Ascending aorta (tissue), 2 donors: ENCODE measurements around the gene RPP30. TPM values are rescaled to one million over a fixed set of nuclear protein-coding genes. Genes with fewer than 3 reads are reported as not detected.
"Not testable (repeated sequence)": the region's sequence is repeated elsewhere in the genome, so short reads cannot be mapped to it uniquely, and the experiment has no call there.

Source experiments
- DNase-seq, 2 donors: peaks; one replicate each; pipeline ENCODE4 v3.0.0-alpha.2; 2019; ENCODE audit warnings: low spot score in 2 of 2
- H3K27ac ChIP-seq, 2 donors: fragments of 200-600 bp; sonication (generic); one replicate each; pipeline ENCODE4 v1.5.1; 2016 to 2017; ENCODE audit warnings: mild to moderate bottlenecking in 1 of 2
- H3K27me3 ChIP-seq: fragments of 200-600 bp; sonication (generic); one replicate; pipeline ENCODE4 v1.5.1; 2017
- H3K36me3 ChIP-seq, 2 donors: fragments of 200-600 bp; sonication (generic); one replicate each; pipeline ENCODE4 v1.5.1; 2016
- H3K4me1 ChIP-seq, 2 donors: fragments of 200-600 bp; sonication (generic); one replicate each; pipeline ENCODE4 v1.5.1; 2016 to 2017; ENCODE audit warnings: mild to moderate bottlenecking in 1 of 2
- H3K4me3 ChIP-seq, 2 donors: fragments of 200-600 bp; sonication (generic); one replicate each; pipeline ENCODE4 v1.5.1; 2016 to 2017; ENCODE audit warnings: mild to moderate bottlenecking in 1 of 2
- H3K9me3 ChIP-seq, 2 donors: fragments of 200-600 bp; sonication (generic); one replicate each; pipeline ENCODE4 v1.5.1; 2016
- intact Hi-C: fragments of 100-400 bp; cut with DNase I; formaldehyde crosslinking; loops from one replicate; pipeline ENCODE4 v1.15.1; 2023
- total RNA-seq: library from RNA; depleted of rRNA; stranded (reverse); fragments of >200 nt; gene quantifications from one replicate; pipeline ENCODE4 v1.1.0, GENCODE V29; 2016
- TF ChIP-seq, protein P1 (sequence below), 3 experiments: fragments of 200-600 bp in 2 of 3; fragments of 450-650 bp in 1 of 3; sonication (generic) in 2 of 3; IDR thresholded peaks; one replicate each; pipeline ENCODE4 v1.5.1; 2016 to 2019; ENCODE audit warnings: antibody characterized with exemption in 3 of 3, mild to moderate bottlenecking in 1 of 3, moderate library complexity in 1 of 3

Gene RPP30
- total RNA-seq, 1 donor from 2014 or later, result 141 TPM

DNA sequence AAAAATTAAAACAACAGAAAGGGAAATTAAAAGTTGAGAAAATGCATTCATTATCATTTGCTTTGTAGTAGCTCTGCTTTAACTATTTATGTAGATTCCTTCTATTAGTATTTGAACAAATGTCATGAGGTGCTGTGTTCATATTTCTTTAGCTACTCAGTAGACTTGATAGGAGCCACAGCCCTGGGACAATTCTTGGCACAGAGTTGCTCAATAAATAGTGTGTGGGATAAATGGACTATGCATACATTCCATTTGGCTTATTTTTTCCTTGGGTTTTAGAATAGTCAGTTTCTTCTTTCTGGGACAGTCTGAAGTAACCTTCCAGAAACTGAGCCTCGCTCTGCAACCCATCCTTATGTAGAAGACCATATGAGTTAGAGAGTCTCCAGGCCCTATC is 13.4 kb downstream of the RPP30 start:
- H3K27ac ChIP-seq, result no peak overlapping the region
- H3K9me3 ChIP-seq, result no peaks in the 10 kb centered on the region
- H3K4me3 ChIP-seq, result no peak overlapping the region
- intact Hi-C loops, result no loop called here
- no peaks in the 10 kb centered on the region for H3K4me1 ChIP-seq
- TF ChIP-seq, protein P1, sequence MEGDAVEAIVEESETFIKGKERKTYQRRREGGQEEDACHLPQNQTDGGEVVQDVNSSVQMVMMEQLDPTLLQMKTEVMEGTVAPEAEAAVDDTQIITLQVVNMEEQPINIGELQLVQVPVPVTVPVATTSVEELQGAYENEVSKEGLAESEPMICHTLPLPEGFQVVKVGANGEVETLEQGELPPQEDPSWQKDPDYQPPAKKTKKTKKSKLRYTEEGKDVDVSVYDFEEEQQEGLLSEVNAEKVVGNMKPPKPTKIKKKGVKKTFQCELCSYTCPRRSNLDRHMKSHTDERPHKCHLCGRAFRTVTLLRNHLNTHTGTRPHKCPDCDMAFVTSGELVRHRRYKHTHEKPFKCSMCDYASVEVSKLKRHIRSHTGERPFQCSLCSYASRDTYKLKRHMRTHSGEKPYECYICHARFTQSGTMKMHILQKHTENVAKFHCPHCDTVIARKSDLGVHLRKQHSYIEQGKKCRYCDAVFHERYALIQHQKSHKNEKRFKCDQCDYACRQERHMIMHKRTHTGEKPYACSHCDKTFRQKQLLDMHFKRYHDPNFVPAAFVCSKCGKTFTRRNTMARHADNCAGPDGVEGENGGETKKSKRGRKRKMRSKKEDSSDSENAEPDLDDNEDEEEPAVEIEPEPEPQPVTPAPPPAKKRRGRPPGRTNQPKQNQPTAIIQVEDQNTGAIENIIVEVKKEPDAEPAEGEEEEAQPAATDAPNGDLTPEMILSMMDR (IDR thresholded peaks at IDR 0.05), result no peak
- no peaks in the 10 kb centered on the region for H3K27me3 ChIP-seq
- DNase-seq, result no peak
- peaks cover 44 to 61% of the 10 kb centered on the region in 2 donors for H3K36me3 ChIP-seq

DNA sequence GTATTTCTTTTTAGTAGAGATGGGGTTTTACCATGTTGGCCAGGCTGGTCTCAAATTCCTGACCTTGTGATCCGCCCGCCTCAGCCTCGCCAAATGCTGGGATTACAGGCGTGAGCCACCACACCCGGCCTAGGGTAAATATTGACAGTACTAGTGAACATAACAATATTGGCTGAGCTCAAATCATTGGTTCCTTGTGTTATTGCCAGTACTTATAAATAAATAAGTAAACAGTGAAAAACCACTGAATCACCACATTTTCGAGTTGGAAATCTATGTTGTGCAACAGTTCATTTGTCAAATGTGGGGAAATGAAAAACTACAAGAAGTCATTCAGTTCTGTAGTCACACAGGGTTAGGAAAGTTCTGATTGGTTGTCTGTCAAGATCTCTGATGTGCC is 15.8 kb downstream of the RPP30 start:
- H3K4me1 ChIP-seq, result no peaks in the 10 kb centered on the region
- no peak overlapping the region for H3K27ac ChIP-seq
- H3K4me3 ChIP-seq, result no peak overlapping the region
- H3K36me3 ChIP-seq, result peaks cover 43 to 69% of the 10 kb centered on the region in 2 donors
- no peaks in the 10 kb centered on the region for H3K9me3 ChIP-seq
- DNase-seq, result no peak
- intact Hi-C loops, result no loop called here
- TF ChIP-seq, protein P1 (IDR thresholded peaks at IDR 0.05), result no peak
- no peaks in the 10 kb centered on the region for H3K27me3 ChIP-seq

DNA sequence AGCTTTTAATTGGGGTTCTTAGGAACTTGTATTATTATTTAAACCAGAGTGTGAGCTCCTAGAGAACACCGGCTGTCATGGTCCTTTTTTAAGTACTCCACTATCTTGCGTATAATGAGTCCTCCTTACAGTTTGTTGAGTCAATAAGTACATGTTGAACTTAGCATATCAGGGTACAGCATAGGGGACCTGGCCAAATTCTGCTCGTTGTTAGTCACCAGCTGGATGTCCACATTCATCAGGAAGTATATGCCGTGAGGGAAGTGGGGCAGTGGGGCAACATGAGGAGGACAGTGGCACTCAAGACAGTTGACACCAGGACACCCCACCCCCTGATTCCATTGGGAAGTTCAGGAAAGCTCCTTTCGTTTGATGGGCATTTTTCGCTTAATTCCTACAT is 16.6 kb downstream of the RPP30 start:
- peaks cover 48 to 77% of the 10 kb centered on the region in 2 donors for H3K36me3 ChIP-seq

DNA sequence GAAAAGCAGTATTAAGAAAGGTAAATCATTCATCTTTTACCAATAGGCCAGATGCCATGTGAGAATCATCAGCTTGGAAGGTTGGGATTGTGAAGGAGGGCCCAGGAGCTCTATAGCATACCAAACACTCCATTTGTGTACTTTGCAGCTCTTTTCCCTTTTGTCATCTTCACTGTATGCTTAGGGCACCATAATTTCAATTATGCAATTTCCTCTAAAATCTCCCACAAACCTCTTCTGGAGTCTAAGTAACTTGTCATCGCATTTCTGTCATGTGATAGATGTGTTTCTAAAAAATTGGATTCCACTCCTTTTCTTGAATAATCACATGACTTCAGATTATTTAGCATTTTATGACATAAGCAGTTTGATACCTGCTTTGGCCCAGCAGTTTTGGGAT is 17.9 kb downstream of the RPP30 start:
- no peaks in the 10 kb centered on the region for H3K27me3 ChIP-seq
- no peak overlapping the region for H3K4me3 ChIP-seq
- H3K9me3 ChIP-seq, result no peaks in the 10 kb centered on the region
- TF ChIP-seq, protein P1 (IDR thresholded peaks at IDR 0.05), result no peak
- H3K27ac ChIP-seq, result no peak overlapping the region
- no peak for DNase-seq
- H3K36me3 ChIP-seq, result peaks cover 54 to 76% of the 10 kb centered on the region in 2 donors
- intact Hi-C loops, result no loop called here
- H3K4me1 ChIP-seq, result no peaks in the 10 kb centered on the region

More for the DNA sequence above, 16.6 kb downstream of the RPP30 start:
- intact Hi-C loops, result no loop called here
- no peaks in the 10 kb centered on the region for H3K4me1 ChIP-seq
- no peaks in the 10 kb centered on the region for H3K9me3 ChIP-seq
- no peak overlapping the region for H3K4me3 ChIP-seq
- H3K27ac ChIP-seq, result no peak overlapping the region
- H3K27me3 ChIP-seq, result no peaks in the 10 kb centered on the region
- no peak for DNase-seq
- TF ChIP-seq, protein P1 (IDR thresholded peaks at IDR 0.05), result no peak

DNA sequence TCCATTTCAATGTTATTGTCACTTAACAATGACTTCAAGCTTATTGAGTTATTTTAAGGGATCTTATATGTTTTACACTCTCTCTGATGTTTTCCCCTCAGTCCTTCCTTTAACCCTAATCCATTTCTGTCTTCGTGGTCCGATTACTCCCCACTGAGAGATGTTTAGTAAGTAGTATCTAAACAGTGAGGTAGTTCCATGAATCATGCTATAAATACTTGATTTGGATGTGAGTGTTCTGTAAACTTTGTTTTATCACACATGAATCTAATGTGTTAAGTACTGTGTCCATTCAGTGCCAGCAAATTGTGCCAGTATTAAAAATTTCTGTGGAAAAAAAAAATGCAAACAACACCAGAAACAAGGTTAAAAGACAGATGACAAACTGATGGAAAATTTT is 18.6 kb downstream of the RPP30 start:
- intact Hi-C loops, result no loop called here
- no peak overlapping the region for H3K27ac ChIP-seq
- H3K4me1 ChIP-seq, result no peaks in the 10 kb centered on the region
- peaks cover 58 to 82% of the 10 kb centered on the region in 2 donors for H3K36me3 ChIP-seq
- H3K9me3 ChIP-seq, result no peaks in the 10 kb centered on the region
- no peaks in the 10 kb centered on the region for H3K27me3 ChIP-seq
- DNase-seq, result no peak
- TF ChIP-seq, protein P1 (IDR thresholded peaks at IDR 0.05), result no peak
- no peak overlapping the region for H3K4me3 ChIP-seq

DNA sequence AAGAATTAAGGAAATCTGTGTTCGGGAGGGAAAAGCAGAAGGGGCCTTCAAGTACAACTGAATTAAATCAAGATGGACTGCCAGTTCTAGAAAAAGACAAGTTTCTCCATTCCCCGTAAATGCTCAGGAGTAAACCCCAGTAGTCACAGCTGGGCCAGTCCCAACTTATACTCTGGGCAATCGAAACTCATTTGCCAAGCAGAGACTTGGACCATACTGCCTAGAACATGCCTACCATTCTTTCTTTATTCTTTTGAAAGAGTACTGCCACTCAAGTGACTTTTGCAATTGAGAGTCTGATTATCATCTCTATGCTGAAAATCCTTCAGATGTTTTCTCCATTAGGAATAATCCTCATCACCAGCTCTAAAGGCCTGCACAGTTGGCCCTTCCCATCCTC is 21.4 kb downstream of the RPP30 start:
- intact Hi-C loops, result no loop called here
- Histone ChIP-seq H3K27ac (no peak overlapping the region), H3K4me1 (no peaks in the 10 kb centered on the region), H3K9me3 (no peaks in the 10 kb centered on the region), H3K4me3 (no peak overlapping the region), H3K36me3 (peaks cover 37 to 65% of the 10 kb centered on the region in 2 donors), H3K27me3 (no peaks in the 10 kb centered on the region)
- no peak for DNase-seq
- TF ChIP-seq, protein P1 (IDR thresholded peaks at IDR 0.05), result no peak

DNA sequence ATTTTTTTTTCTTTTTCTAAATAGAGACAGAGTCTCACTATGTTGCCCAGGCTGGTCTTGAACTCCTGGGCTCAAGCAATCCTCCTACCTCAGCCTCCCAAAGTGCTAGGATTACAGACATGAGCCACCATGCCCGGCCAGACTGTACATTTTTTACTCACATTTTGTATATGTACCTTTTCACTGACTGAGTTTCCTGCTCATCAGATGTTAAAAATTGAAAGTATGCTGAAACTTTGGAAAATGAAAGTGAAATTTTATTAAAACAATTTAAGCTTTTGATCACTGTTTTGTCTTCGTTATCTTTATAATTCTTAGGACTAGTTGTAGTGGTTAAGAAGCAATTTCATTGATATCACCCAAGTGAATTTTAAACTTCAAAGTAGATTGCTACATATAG is 25.1 kb downstream of the RPP30 start:
- H3K4me1 ChIP-seq, H3K27me3 ChIP-seq, H3K9me3 ChIP-seq, intact Hi-C loops, H3K27ac ChIP-seq, H3K4me3 ChIP-seq, DNase-seq: not testable (repeated sequence)
- H3K36me3 ChIP-seq, result peaks cover 25 to 50% of the 10 kb centered on the region in 2 donors
